HG02981 (cell line): ENCODE results near the gene GPN2.
"Not testable (repeated sequence)": the region's sequence is repeated elsewhere in the genome, so short reads cannot be mapped to it uniquely, and the experiment has no call there.

Source experiments
- ATAC-seq: cut with Tn5 transposase; IDR thresholded peaks from one replicate; pipeline ENCODE4 v1.9.1; 2021; ENCODE audit warnings: mild to moderate bottlenecking, moderate library complexity; ENCODE audit not compliant: unreplicated experiment

Gene GPN2

DNA sequence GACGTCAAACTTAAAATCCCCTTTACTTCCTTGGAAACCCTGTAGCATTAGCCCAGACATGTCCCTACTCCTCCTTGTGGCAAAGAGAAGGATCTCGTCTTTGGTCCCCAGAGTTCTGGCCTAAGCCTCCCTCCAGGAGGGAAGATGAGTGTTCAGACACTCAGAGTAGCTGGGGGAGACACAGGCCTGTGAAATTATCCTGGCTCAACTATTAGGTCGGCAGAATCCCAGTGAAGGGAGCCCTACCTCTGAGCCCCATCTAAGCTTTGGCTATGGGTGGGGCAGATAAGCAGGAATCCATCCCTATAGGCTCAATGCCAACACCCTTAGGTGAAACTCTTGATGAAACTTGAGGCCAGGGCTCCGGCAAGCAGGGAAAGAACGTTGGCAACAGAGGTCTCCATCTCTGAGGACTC, 28.8 kb downstream of the GPN2 start:
- ATAC-seq = no peak

DNA sequence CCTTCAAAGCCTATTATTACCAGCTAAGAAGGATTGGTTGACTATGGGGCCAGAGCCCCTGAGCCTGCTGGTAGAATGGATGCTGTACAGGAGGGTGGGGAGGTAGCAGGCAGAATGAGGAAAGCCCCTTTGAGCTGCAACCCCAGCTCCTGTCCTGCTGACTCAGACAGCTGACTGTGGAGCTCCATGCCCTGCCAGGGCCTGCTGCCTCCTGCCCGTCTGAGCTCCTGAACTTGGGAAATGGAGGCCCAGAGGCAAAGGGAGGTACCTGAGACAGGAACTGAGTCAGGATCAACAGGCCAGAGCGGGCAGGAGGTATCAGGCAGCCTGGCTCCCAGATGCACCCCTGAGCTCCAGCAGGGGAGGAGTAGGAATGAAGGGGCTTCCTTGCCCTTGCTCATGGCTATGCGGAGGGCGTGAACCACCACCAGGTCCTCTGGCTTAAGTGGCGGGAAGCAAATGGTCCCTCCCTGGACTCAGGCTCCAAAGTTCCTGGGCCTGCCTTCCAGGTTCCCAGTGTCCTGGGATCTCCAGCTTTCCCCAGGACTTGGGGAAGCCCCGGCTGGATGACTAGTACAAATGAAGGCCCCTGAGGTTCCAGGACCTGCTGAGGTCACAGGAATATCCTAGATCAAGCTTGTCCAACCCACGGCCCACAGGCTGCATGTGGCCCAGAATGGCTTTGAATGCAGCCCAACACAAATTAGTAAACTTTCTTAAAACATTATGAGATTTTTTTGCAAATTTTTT, 31.0 kb downstream of the GPN2 start:
- ATAC-seq = no peak

DNA sequence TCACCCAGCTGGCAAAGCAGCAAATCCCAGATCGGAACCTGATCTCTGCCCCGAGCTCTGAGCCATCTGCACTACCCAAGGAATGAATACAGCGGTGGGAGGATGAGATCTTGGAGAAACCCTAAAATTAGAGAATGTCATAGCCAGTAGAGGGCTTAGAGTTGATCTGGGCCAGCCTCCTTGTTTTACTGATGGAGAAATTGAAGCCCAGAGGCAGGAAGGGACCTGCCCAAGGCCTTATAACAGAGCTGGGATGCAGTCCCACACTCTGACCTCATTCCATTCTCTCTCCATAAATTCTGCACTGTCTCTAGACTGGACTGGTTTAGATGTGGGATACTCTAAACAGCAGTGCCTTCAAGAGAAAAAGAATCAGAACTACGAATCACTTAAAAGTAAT, 31.9 kb downstream of the GPN2 start:
- no peak for ATAC-seq

DNA sequence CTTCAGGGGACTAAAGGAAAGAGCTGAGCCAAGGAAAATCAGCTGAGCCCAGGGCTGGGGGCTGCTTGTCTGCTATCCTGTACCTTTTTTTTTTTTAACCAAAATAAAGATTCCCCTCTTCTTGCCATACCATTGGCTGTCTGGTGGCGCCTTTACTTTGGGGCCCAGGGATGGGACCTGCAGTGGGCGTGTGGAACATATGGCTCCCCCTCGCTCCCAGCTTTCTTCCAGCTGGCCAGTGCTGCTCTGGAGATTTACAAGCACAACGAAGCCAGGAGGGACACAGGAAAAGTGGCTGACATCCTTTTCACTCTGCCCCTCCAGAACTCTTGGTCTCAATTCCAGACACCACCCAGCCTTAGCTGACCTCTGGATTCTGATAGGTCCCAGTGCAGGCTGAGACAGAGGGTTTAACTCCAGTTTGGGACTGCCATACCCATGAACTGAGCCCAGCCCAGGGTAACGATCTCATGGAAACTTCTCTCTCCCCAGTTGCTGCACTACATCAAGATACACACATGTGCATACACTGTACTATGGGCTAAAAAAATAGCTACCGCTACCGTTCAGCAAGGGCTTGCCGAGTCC, 32.5 kb downstream of the GPN2 start:
- ATAC-seq = no peak

DNA sequence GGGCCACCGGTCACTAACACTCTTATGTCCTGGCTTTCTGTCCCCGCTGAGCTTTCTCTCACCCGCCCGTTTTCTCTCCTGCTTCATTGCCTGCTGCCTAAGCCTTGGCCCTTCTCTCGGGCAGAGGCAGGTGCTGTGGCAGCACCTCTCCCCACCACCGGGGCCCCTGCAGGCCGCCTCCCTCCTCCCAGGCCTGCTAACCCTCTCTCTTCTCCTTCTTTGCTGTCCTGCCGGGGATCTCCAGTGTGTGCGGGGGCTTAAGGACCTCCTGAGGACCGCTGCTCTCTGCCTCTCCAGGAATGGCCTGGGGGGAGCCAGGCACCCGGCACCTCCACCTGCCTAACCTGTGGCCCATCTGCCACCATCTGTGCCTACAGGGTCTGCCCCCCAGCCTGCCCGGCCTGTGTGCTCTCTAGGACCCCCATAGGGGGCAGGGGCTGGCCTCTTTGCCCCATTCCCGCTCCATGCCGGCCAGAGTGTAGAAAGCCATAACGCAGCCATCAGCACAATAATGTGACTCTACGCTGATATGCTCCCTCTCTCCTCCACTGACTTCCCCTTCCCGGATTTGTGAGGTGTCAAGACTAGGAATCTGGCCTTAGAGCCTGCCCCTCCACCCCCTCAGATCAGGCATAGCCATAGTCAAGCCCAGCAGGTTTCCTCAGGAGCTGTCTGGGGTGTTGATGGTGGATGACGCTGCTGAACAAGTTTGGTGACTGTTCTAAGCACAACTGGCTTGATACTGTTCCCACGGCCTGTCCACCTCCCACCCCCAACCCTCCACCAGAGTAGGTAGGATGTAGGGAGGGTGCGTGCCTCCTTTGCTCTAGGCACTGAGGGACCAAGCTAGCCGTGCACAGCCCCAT, 33.2 kb downstream of the GPN2 start:
- no peak for ATAC-seq

DNA sequence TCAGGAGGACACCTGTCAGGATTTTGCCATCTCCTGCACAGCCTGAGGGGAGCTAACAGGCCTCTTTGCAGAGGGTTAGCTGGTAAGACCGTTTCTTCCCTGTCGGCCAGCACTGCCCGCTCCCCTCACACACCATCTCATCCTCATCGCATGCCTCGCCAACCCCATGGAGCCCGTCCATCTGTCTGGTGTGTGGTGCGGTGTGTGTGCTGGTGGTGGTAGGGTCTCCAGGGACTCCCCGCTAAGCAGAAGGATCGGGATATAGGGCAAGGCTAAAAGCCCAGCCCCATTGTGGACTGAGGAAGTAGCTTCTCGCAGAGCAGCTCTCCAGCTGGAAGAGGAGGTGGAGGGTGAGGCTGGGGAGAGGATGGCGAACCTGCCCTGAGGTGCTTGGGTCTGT, 33.9 kb downstream of the GPN2 start:
- no peak for ATAC-seq

DNA sequence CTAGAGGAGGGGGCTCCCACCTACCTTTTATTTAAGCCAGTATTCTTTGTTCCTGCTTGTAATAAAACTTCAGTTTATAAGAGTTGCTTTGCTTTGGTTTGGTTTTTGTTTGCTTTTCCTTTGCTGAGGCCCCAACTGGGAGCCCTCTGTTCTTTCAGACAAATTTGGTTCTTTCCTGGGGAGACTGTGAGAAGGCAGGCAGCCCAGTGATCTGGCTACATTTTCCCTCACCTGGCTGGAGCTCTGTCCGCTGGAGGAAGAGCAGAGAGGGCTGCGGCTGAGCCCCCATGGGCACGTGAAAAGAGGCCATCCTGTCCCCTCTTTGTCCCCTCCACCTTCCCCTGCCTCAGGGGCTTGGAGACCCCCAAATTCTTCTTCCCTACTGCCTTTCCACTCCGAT, 34.4 kb downstream of the GPN2 start:
- ATAC-seq = no peak

DNA sequence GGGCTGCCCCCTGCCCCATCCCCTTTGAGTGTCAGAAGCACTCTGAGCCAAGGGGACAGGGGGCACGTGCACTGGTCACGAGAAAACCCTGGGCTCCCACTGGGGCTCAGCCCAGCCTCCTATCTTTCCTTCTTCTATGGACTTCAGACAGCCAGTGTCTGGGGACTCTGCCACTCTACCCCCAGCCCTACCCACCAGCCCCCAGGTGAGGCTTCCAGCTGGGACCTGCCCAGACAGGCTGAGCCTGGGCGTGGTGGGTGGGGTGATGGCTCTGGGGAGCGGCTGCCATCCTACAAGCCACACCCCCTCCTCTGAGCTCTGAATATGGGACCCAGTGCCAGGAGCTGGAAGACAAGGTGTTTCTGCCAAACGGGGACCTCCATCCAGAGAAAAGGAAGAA, 35.2 kb downstream of the GPN2 start:
- ATAC-seq = no peak

DNA sequence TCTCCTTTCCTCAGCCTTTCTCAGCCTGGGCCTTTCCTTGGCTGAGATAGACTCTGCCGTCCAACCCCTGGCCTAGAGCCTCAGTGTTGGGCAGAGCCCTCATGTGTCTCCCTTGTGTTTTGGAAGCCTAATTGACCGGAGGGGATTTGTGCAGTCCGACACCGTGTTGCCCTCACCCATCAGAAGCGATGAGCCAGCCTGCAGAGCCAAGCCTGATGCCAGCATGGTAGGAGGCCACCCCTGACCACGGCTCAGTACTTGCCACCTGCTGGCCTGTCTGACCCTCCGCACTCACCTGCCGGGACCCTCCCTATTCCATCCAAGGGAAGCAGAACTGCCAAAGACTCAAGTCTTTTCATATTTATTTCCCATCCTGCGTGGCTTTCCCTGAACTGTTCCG, 36.5 kb downstream of the GPN2 start:
- no peak for ATAC-seq

DNA sequence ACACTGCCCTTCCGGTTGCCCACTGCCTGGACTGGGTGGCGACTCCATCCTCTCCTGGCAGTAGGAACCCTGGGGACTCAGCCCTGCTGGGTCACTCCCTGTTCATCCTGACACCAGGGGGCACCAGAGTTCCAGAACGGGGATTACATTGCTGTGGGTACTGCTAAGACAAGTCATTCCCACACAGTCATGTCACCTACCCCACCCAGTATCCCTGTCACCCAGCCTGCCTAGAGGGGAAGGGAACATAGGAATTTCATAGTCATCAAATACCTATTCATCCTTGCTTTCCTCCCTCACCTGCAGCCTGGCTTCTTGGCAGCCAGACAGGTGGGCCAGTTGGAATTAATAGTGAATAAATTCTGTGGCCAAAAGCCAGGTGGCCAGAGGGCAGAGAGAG, 36.9 kb downstream of the GPN2 start:
- ATAC-seq = no peak

DNA sequence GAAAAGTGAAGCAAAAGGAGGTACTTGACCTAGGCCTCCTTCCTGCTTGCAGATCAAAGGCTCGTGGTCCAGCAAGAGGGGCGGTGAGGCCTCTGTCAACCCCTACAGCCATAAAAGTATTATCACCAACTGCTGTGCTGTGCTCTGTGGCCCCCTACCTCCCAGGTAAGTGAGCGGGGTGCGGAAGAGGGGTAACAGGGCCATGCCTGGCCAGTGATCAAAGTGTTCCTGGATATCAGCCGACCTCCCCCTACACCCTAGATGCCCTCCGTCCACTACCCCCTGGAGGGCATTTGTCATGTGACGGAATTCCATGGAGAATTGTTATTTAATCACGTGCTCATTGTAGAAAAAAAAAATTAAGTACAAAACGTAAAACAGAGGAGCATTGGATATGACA, 37.4 kb downstream of the GPN2 start:
- ATAC-seq = no peak

DNA sequence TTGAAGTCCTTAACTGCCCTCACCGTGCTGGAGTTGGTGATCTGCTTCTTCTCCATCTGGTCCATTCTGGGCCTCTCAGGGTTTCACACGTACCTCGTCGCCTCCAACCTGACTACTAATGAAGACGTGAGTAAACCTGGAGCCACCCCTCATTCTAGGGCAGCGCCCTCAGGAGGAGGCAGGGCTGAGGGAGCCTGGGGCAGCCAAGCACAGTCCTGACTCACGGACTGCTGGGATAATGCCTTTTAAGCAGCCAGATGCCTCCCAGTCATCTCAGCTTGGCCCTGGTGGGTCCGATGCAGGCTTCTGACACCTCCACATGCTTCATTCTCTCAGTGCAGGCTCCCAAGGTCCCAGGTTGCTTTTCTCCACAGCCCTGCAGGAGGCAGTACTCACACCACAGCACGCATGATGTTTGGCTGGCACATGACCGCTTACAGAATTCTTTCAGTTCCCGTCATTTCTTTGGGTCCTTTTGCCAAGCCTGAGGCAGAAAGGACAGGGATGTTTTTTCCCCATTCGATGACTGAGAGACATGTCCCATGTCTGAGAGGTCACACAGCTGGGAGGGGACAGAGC, 38.9 kb downstream of the GPN2 start:
- no peak for ATAC-seq

DNA sequence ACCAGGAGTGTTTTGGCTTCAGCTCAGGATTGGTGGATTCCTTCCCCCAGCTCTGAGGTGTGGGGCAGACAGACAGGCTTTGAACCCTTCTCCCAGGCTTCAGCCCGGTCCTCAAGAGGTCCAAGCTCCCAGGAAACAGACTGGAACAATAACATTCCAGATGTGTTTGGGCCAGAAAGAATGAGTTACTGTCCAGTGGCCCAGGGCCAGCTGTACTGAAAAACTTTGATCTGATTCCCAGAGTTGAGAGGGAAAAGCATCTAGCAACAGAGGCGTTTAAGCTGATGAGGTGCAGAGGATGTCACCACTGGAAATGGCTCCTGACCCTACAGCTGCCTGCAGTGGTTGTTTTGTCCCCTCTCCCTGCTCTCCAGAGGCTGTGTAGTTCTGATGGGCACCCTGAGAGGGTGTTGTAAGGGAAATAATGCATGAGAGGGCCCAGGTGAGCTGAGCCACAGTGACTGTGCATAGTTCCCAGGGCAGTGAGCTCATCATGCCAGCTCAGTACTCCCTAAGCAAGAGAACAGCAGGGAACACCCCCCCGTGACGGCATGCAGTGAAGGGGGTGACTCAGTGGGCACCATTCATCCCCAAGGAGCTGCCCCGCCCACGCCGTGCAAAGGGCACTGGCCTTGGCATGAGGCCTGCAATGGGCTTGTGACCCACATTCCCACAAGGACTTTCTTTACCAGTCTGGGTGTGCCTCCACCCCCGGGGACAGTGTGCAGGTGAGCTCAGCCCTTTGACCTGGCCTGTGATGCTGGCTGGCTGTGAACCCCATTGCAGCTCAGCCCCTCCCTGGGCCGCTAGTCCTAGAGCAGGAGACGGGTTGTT, 40.9 kb downstream of the GPN2 start:
- ATAC-seq = no peak

DNA sequence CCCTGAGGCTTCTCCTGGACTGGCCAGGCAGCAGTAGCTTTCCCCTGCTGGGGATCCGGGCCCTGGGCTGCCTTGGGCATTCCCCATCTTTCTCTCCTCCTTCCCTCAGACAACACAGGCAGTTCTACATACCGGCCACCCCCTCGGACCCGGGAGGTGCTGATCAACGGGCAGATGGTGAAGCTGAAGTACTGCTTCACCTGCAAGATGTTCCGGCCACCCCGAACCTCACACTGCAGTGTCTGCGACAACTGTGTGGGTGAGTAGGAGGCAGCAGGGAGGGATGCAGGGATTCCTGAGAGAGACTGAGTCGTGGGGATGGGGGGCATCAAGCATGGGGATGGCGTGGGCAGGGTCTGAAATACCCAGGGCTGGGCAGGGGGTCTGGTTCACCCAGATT, 41.6 kb downstream of the GPN2 start:
- no peak for ATAC-seq

DNA sequence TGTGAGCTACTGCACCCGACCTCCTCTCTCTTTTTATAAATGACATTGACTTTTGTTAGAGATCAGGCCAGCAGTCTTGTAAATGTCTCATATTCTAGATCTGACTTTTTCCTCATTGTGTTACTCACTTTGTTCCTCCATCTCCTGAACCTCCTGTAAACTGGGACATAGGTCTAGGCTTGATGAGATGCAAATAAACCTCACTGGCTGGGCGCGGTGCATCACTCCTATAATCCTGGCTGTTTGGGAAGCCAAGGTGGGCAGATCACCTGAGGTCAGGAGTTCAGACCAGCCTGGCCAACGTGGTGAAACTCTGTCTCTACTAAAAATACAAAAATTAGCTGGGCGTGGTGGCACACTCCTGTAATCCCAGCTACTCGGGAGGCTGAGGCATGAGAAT, 42.3 kb downstream of the GPN2 start:
- ATAC-seq = not testable (repeated sequence)

DNA sequence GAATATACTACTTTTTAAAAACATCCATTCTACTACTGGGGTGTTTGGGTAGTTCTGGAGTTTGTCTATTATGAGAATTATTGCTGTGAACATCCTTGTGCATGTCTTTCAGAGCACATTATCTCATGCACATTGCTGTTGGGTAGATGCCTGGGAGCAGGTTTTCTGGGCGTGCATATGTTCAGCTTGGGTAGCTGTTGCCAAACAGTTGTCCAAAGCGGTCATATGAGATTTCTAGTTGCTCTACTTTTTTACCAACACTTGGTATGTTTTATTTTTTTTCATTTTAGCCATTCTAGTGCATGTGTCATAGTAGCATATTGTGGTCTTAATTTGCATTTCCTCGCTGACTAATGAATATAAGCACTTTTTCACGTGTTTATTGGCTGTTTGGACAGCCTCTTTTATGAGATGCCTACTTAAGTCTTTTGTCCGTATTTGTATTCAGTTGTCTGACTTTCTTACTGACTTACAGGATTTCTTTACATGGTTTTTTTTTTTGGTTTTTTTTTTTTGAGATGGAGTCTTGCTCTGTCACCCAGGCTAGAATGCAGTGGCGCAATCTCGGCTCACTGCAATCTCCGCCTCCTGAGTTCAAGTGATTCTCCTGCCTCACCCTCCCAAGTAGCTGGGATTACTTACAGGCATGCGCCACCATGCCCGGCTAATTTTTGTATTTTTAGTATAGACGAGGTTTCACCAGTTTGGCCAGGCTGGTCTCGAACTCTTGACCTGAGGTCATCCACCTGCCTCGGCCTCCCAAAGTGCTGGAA, 45.5 kb downstream of the GPN2 start:
- no peak for ATAC-seq

DNA sequence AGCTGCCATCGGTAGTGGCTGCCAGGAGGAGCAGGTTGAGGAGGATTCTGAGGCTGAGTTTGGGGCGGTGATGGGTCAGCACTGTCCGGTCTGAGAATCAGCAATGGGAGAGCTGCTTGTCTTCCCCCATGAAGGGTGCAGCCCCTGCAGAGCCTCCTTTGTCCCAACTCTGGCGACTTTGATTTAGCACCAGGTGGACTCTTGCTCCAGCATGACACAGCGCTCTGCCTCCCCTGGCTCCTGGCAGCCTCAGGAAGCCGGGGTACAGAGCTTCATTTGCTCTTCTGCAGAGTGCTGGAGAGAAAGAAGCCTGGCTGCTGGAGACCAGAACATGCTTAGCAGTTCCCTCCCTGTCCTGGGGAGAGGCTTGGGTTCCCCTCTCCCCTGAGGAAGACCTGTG, 50.3 kb downstream of the GPN2 start:
- ATAC-seq = no peak

DNA sequence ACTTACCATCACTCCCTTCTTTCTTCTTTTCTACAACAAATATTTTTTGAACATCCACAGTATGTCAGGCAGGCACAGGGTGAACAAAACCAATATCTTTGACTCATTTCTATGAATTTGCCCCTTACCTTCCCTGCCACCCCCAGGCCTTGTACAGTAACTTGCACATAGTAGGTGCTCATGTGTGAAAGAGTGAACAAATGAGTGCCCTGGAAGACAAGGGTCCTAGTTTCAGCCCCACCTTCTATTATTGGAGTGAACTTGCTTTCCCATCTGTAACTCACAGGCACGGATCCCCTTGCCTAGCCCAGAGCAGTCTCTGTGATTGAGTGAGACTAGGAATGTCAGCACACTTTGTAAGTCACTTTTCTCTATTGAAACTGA, 50.8 kb downstream of the GPN2 start:
- ATAC-seq = no peak

DNA sequence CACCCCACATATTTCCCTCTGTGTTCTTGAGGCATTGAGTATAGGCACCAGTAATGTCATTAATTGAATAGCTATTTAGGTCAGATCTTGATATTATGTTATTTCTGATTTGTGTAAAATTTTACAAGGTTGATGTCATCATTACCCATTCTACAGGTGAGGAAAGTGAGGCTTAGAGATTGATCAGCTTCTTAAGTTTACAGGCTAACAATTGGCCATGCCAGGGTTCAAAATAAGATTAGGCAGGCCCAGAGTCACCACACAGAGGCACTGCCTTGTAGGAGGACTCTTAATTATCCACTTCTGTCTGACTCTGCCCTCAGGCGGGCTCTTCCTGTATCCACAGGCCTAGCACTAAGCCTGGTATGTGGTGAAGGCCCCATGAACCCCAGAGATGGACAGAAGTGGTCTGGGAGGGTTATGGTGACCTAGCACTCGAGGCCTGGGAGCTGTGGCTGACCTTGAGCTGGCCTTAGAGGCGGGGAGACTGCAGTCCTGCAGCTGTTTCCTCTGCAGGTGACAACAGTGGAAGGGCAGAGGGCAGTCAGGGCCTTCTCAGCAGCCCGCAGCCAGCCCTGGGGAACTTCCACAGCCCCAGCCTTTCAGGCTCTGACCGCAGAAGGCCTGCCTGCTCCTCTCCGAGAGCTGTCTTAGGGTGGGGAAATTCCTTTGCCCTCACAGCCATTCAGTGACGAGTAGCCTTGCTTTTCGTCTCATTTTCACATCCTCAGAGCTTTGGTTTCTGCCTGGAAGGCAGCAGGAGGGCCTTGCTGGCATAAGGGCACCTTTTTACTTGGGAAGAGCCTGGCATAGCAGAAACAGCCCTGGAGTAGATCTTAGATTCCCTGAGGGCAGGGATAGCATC, 51.4 kb downstream of the GPN2 start:
- ATAC-seq = peak; percentile 89
